ENCODE data around the gene TEDC1.

TEDC1 gene

DNA sequence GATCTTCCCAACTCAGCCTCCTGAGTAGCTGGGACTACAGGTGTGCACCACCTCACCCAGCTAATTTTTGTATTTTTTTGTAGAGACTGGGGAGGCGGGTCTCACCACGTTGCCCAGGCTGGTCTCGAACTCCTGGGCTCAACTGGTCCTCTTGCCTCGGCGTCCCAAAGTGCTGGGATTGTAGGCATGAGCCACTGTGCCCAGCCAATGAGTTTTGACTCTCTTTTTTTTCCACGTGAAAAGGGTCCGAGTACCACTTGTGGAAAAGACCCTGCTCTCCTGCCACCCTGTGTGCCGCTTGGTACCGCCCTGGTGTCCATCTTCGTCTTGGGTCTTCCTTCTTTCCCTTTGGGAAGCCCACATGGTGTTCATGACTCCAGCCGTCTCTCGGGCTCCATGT lies 17.6 kb downstream of the TEDC1 start:
- DNase-seq (ENCODE audit: extremely low spot score, insufficient read length, low read depth) (no peak), FAIRE-seq (no peak)

DNA sequence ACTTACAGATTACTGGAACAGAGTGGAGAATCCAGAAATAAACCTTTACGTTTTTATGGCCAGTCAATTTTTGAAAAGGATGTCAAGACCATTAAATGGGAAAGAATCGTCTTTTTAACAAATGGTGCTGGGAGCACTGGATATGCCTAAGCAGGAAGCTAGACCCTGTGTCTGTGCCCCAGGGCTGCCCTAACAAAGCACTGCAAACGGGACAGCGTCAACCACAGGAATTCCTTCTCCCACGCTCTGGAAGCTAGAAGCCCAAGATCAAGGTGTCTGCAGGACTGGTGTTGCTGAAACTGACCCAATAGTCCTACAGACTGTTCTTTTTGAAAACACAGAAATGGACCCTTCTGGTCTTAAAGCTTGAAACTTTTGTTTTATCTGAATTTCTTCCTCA lies 26.1 kb downstream of the TEDC1 start:
- DNase-seq (ENCODE audit: extremely low spot score, insufficient read length, low read depth) = no peak
- FAIRE-seq = no peak

- FAIRE-seq (no peak), DNase-seq (ENCODE audit: extremely low spot score, insufficient read length, low read depth) (no peak)
Measured at GRCh38 chr14:105519946-105520698, 29.1 kb downstream of the TEDC1 start.

DNA sequence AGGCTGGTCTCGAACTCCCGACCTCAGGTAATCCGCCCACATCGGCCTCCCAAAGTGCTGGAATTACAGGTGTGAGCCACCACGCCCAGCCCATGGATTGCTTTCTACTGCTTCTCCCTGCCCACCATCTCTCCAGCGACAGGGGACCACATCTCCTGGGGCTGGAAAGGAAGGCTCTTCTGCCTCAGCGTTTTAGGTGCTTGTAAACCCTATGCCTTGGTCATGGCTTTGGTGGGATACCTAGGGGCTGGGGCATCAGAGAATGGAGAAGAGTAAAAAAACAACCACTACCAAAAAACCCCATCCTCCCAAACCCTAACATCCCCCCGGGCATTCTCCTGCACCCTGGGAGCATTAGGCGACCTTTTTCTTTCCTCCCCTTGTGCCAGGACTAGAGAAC lies 34.3 kb downstream of the TEDC1 start:
- FAIRE-seq (no peak), DNase-seq (ENCODE audit: extremely low spot score, insufficient read length, low read depth) (no peak)

DNA sequence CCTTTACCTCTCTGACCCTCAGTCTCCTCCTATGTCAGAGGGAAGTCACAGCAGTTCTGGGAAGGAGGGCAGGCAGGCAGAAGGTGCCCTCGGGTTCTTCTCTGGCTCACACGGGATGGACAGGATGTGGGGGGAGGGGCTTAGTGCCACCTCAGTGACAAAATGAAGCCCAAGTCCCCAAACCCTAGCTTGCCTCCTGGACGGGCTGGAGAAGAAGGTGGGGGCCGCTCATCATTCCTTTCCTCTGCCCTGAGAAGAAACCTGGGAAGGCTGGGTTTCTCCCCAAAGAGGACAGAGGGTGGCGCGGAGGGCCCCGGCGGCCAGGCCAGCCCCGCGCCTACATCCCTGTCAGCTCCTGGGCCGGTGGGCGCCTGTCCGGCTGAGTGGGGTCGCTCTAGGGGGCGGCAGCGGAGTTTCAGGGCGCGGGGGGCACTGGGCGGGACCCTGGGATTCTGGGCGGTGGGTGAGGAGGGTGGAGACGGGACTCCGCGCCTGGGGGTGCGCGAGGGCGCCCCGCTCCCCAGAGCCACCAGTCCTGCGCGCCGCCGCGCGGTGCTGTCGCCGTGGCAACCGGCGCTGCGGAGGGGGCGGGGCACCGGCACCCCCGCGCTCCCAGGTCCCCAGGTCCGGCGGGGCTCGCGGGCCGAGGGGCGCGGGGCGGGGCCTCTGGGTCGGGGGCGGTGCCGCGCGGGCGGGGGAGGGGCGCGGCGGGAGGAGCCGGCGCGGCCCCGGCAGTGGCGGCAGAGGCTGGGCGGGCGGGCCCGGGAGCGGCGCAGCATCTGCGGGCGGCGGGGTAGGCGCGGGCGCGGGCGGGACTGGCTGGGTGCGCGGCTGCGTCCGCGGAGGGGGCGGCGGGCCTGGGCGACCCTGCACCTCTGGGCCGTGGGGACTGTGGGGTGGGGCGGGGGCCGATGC lies 35.1 kb downstream of the TEDC1 start, which contains the start of gene TMEM121:
TSS of gene TMEM121 (plus strand) at position 723 of the 915 bp plus-strand sequence. CDS start 2,252 bp downstream, outside the sequence.
- DNase-seq (ENCODE audit: extremely low spot score, insufficient read length, low read depth) (no peak), FAIRE-seq (no peak)

DNA sequence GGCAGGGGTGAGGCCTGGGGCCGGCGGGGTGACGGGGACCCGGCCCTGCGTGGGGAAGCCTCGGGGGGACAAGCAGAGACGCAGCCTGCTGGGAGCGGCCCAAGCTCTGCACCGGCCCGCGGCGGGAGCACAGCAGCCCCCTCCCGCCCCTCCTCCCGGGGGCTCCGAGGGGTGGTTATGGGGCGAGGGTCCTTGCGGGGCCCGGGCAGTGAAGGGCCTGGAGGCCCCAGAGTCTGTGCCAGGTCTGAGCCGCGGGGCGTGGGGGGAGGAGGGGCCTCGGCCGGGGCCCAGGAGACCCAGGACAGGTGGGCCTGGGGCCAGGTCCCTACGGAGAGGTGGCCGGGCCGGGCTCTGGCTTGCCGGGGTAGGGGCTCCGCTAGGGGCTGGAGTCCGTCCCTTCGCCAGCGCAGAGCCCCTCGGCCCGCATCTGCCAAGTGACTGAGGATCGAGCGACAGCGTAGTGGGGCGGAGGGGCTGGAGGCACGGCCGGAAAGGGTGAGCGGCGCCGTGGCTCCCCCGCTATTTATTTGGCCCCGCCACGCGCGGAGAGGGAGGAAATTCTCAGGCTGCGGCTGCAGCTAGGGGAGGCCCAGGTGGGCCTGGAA lies 35.8 kb downstream of the TEDC1 start:
- FAIRE-seq (no peak), DNase-seq (ENCODE audit: extremely low spot score, insufficient read length, low read depth) (no peak)

DNA sequence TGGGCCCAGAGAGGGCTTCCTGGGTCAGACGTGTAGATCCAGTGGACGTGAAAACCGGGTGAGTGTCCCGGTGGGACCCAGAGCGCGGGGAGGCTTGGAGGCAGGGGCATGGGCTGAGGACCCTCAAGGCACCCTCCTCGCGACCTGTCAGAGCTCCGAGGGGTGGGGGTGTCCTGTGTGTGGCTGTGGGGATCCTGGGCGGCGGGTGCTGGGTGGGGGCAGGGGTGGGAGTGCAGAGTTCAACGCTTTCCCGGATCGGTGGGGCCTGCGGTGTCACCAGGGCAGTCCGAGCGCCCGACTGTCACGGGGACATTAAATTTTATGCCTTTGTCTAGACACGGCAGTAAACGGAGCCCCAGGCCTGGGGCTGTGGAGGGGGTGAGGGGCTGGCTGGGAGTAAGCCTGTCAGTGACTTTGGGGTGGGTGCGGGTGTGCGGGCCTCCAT lies 36.4 kb downstream of the TEDC1 start:
- DNase-seq (ENCODE audit: extremely low spot score, insufficient read length, low read depth) = no peak
- no peak for FAIRE-seq

DNA sequence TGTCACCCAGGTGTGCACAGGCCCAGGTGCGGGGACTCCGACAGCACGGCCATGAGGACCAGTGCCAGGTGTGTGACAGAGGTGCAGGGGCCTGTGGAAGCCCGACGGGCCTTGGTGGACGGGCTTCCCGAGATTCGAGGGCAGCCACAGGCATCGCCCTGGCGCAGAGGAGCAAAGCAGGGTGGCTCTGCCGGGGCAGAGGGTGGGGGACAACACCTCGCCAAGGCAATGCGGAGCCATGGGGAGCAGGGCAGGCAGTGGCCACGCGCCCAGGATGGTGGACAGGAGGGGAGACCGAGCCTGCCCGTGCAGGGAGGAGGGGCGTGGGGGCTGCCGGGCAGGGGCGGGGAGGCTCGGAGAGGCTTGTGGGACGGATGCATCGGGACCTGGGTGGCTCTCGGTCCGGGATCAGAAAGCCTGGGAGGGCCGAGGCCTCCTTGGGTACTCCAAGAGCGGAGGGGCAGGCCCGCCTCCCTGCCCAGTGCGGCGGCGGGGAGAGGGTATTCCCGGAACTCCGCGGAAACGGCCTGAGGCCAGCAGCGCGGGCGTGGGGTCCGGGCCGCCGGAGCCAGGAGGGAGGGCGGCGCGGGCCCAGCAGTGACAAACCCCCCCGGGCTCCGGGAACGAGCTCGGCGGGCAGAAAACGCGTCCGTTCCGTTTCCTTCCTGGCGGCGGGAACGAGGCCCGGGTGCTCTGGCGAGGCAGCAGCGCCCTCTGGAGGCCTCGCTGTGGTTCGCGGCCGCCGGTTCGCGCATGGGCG lies 37.0 kb downstream of the TEDC1 start:
- FAIRE-seq = peak; percentile 36
- DNase-seq (ENCODE audit: extremely low spot score, insufficient read length, low read depth) = peak; percentile 85

- FAIRE-seq = no peak
- no peak for DNase-seq (ENCODE audit: extremely low spot score, insufficient read length, low read depth)
Measured at GRCh38 chr14:105528586-105529318, 37.7 kb downstream of the TEDC1 start.

DNA sequence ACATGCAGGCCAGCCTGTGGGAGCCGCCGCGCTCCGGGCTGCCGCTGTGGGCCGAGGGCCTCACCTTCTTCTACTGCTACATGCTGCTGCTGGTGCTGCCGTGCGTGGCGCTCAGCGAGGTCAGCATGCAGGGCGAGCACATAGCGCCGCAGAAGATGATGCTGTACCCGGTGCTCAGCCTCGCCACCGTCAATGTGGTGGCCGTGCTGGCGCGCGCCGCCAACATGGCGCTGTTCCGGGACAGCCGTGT lies 38.2 kb downstream of the TEDC1 start:
- DNase-seq (ENCODE audit: extremely low spot score, insufficient read length, low read depth) = no peak
- FAIRE-seq = no peak

- FAIRE-seq (no peak), DNase-seq (ENCODE audit: extremely low spot score, insufficient read length, low read depth) (no peak)
Measured at GRCh38 chr14:105529569-105530284, 38.7 kb downstream of the TEDC1 start.

- no peak for FAIRE-seq
- DNase-seq (ENCODE audit: extremely low spot score, insufficient read length, low read depth) = no peak
Measured at GRCh38 chr14:105530285-105531087, 39.4 kb downstream of the TEDC1 start.

- no peak for FAIRE-seq
- DNase-seq (ENCODE audit: extremely low spot score, insufficient read length, low read depth) = no peak
Measured at GRCh38 chr14:105531088-105531893, 40.2 kb downstream of the TEDC1 start.

DNA sequence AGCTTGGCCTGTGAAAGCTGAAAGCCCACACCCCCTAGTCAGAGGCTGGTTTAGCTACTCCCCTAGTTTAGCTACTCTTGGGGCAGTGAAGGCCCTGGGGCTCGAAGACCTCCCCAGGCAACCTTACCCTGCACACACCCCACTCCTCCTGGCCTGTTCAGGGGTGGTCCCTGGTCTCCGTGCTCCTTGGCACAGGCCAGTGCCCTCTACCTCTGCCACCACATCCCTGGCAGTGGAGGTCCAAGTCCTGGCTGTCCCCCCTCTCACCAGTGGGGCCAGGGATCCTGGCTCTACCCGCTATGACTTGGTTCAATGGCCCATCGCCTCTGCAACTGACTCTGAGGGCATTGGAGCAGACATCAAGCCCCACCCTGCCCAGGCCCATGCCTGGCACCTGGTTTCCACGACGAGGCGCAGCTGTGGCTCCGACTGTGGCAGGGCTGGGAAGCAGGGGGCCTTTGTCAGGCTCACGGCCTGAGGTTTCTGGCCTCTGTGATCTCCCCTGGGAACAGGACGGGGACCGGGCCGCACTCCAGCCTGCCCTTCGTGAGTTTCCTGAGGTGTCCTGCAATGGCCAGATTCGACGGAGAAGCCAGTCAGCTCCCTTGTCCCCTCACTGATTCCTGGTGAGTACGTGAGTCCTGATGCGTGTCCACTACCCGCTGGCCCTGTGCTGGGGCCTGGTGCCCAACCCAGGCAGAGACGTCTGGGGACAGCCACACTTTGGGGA lies 41.0 kb downstream of the TEDC1 start:
- no peak for DNase-seq (ENCODE audit: extremely low spot score, insufficient read length, low read depth)
- FAIRE-seq = no peak

GRCh38 chr14:105532735-105533141 lies 41.7 kb downstream of the TEDC1 start:
- FAIRE-seq = peak; percentile 73
- DNase-seq (ENCODE audit: extremely low spot score, insufficient read length, low read depth) = peak; percentile 54

DNA sequence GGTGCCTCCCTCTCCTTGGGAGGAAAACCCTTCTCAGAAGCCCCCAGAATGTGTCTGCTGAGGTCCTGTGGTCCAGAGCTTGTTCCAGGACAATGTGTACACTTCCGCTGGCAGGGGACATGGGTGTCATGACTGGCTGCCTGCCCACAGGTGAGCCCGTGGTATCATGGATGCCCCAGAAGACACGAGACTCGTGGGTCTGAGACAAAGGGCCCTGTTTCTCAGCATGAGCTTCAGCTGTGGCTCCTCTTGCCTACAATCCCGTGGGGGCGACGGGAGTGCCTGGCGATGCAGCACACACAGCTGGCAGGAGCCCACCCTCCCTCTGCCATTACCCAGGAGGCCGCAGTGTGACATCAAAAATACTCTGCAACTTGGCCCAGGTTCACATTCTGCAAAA lies 42.3 kb downstream of the TEDC1 start:
- FAIRE-seq (no peak), DNase-seq (ENCODE audit: extremely low spot score, insufficient read length, low read depth) (no peak)

Data from GM18507 (cell line).